Right ventricle myocardium superior (tissue), 1 donor: ENCODE data around the gene ADAMTS13. TPM values are rescaled to one million over a fixed set of nuclear protein-coding genes. Genes with fewer than 3 reads are reported as not detected.

ENCODE experiments used
- ATAC-seq: fragments of 200-7000 bp; cut with Tn5 transposase; one replicate; pipeline ENCODE4 v1.9.1; 2020; ENCODE audit warnings: mild to moderate bottlenecking; ENCODE audit not compliant: poor library complexity
- DNase-seq: peaks from one replicate; pipeline ENCODE4 v3.0.0-alpha.2; 2020
- intact Hi-C: fragments of 100-400 bp; cut with DNase I; formaldehyde crosslinking; loops from one replicate; pipeline ENCODE4 v1.11.2; 2022
- total RNA-seq: library from RNA; stranded (reverse); fragmentation: NEBNext Ultra II Directional; extraction: Animal tissue kit (Norgen Biotek cat#: 25700); gene quantifications from one replicate; pipeline ENCODE4 v1.2.1, GENCODE V29; 2021
- donor health status: DM: no; HTN: yes; CAD: no; lungs with severe emphysema.

Gene ADAMTS13
- total RNA-seq, 1 donor from 2014 or later, result 2.8 TPM

- DNase-seq, result no peak
- no peak for ATAC-seq
- intact Hi-C loops, result no loop called here
Measured at GRCh38 chr9:133463234-133463863, 41.2 kb downstream of the ADAMTS13 start.

- intact Hi-C loops, result no loop called here
- no peak for ATAC-seq
- no peak for DNase-seq
Measured at GRCh38 chr9:133463864-133464615, 41.9 kb downstream of the ADAMTS13 start.

GRCh38 chr9:133464638-133465037 lies 42.5 kb downstream of the ADAMTS13 start:
- no peak for ATAC-seq
- intact Hi-C loops, result no loop called here

GRCh38 chr9:133465984-133466383 lies 43.8 kb downstream of the ADAMTS13 start:
- DNase-seq (no peak), ATAC-seq (no peak)
- intact Hi-C loops, result no loop called here

More at GRCh38 chr9:133464638-133465037, 42.5 kb downstream of the ADAMTS13 start:
- DNase-seq, result no peak

- ATAC-seq, result no peak
- DNase-seq, result no peak
Measured at GRCh38 chr9:133467101-133467500, 44.9 kb downstream of the ADAMTS13 start.

GRCh38 chr9:133468374-133468773 lies 46.2 kb downstream of the ADAMTS13 start:
- intact Hi-C loops, result no loop called here
- ATAC-seq, result no peak
- no peak for DNase-seq

More at GRCh38 chr9:133467101-133467500, 44.9 kb downstream of the ADAMTS13 start:
- intact Hi-C loops, result no loop called here

- intact Hi-C loops, result no loop called here
- DNase-seq (no peak), ATAC-seq (no peak)
Measured at GRCh38 chr9:133468777-133469421, 46.7 kb downstream of the ADAMTS13 start.

- DNase-seq (no peak), ATAC-seq (no peak)
- intact Hi-C loops, result no loop called here
Measured at GRCh38 chr9:133470427-133470924, 48.3 kb downstream of the ADAMTS13 start.

GRCh38 chr9:133470988-133471387 lies 48.8 kb downstream of the ADAMTS13 start:
- intact Hi-C loops, result no loop called here
- ATAC-seq, result no peak
- DNase-seq, result no peak

- ATAC-seq (no peak), DNase-seq (no peak)
- intact Hi-C loops, result no loop called here
Measured at GRCh38 chr9:133471551-133472276, 49.5 kb downstream of the ADAMTS13 start.

GRCh38 chr9:133472277-133472645 lies 50.1 kb downstream of the ADAMTS13 start:
- DNase-seq, result no peak
- ATAC-seq, result no peak
- intact Hi-C loops, result no loop called here

- no peak for ATAC-seq
- DNase-seq, result no peak
- intact Hi-C loops, result no loop called here
Measured at GRCh38 chr9:133472753-133473378, 50.7 kb downstream of the ADAMTS13 start.

- intact Hi-C loops, result no loop called here
- ATAC-seq (no peak), DNase-seq (no peak)
Measured at GRCh38 chr9:133473743-133474142, 51.6 kb downstream of the ADAMTS13 start.

- intact Hi-C loops, result no loop called here
- ATAC-seq (no peak), DNase-seq (no peak)
Measured at GRCh38 chr9:133474215-133474614, 52.0 kb downstream of the ADAMTS13 start.

- no peak for ATAC-seq
- intact Hi-C loops, result no loop called here
- no peak for DNase-seq
Measured at GRCh38 chr9:133474853-133475252, 52.7 kb downstream of the ADAMTS13 start.

GRCh38 chr9:133475292-133476012 lies 53.3 kb downstream of the ADAMTS13 start:
- no peak for ATAC-seq
- DNase-seq, result no peak
- intact Hi-C loops, result no loop called here

GRCh38 chr9:133476036-133476931 lies 54.1 kb downstream of the ADAMTS13 start:
- intact Hi-C loops, result no loop called here
- DNase-seq (no peak), ATAC-seq (no peak)
